Cardiac septum (tissue), 1 donor: ENCODE measurements around the gene UNC79. TPM values are rescaled to one million over a fixed set of nuclear protein-coding genes. Genes with fewer than 3 reads are reported as not detected.

Experiments used
- DNase-seq: peaks from one replicate; pipeline ENCODE4 v3.0.0-alpha.2; 2020; ENCODE audit warnings: low spot score
- intact Hi-C: fragments of 100-400 bp; cut with DNase I; formaldehyde crosslinking; loops from one replicate; pipeline ENCODE4 v1.14.0; 2022
- total RNA-seq: library from RNA; stranded (reverse); fragmentation: NEBNext Ultra II Directional; extraction: Animal tissue kit (Norgen Biotek cat#: 25700); gene quantifications from one replicate; pipeline ENCODE4 v1.2.1, GENCODE V29; 2021
- donor health status: DM: no; HTN: no; CAD: no.

UNC79 gene
- total RNA-seq, 1 donor from 2014 or later: 0.51 TPM

DNA sequence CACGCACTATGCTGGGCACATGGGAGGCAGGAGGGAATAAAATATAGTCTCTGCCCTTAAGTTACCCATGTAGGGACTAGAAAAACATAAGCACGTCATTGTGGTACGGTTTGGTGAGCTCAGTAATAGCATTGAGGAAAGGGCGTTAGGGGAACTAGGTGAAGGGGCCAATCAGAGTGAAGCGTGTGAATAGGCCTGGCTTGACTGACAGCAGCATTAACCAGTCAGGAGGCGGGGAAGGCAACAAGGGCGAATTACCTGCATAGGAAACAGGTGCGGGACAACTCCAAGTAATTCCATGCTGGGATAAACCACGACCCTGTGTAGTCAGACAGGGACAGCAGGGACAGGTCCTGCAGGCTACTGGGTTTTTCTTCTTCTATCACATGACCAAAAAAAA, 107.7 kb downstream of the UNC79 start:
- DNase-seq: no peak
- intact Hi-C loops: no loop called here

DNA sequence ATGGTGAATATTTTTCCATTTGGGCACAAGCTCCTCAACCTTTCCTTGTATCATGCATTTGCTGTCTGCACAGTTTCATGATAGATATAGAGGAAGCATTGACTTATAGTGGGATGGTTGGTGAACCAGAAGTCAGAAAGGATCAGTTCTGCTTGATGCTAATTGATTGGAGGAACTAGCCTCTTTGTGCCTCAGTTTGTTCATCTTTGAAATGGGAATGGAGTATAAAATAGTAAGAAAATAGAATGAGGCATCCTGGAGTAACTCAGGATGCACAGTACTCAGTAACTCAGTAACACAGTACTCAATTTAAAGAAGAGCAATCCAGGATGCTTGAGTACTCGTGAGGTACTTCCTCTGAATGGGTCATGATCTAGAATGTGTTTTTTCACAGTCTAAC, 109.5 kb downstream of the UNC79 start:
- DNase-seq: no peak
- intact Hi-C loops: loop anchor here (10.0 kb wide), 1 partner anchor 305 kb away; no protein-coding TSS in a partner anchor

DNA sequence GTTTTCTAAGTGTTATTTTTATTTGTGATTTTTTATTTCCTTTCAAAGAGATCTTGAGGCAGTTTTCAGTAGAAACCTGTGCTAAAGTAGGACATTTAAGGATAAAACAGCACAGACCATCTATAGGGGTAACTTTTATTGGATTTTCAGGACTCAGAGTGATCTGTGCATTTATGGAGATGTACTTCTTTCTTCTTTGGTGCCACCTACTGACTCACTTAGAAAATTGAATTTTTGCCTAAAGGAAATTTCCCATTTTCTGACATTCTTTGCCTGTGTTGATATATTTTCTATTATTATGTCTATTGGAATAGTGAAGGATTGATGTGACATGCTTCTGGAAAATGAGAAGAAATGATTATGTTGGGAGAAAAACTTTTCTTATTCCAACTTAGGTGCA, 113.0 kb downstream of the UNC79 start:
- DNase-seq: no peak
- intact Hi-C loops: loop anchor here (10.0 kb wide), 1 partner anchor 309 kb away; no protein-coding TSS in a partner anchor

DNA sequence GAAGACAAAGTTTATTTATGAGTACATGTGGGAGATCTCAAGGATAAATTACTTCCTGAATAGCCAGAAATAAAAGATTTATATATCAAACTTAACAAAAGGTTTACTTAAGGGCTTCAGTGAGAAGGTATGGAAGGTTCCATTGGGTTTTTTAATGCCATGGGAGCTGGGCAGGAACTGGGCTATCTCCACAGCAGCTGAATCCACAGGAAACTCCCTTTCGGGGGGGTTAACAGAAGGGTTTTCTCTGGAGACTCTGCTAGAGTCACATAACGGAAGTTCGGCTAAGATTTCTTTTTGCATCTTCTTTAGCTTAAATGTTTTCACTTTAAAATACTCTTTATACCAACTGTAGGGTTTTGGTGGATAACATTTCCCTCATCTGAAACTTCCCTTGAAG, 113.5 kb downstream of the UNC79 start:
- intact Hi-C loops: loop anchor here (10.0 kb wide), 1 partner anchor 309 kb away; no protein-coding TSS in a partner anchor
- no peak for DNase-seq

DNA sequence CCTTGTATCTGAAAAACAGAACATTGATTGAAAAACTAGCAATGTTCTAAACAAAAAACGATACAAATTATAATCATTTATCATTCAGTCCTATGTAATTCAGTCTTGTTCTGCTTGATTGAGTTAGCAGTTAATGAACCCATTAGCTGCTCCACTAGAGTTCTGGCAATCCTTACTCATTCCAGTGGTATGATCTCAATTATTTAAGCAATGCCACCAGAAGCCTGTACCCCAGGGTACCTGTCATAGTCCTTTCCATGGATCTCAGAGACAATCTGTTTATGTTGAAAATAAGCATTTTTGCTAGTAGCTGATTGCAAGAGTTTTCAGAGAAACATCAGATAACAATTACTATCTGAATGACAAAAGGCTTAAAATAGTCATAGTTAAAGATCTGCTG, 115.9 kb downstream of the UNC79 start:
- intact Hi-C loops: loop anchor here (10.0 kb wide), 1 partner anchor 312 kb away; no protein-coding TSS in a partner anchor
- DNase-seq: no peak

GRCh38 chr14:93548102-93548843, 117.5 kb downstream of the UNC79 start:
- intact Hi-C loops: loop anchor here (10.0 kb wide), 1 partner anchor 313 kb away; no protein-coding TSS in a partner anchor
- no peak for DNase-seq

DNA sequence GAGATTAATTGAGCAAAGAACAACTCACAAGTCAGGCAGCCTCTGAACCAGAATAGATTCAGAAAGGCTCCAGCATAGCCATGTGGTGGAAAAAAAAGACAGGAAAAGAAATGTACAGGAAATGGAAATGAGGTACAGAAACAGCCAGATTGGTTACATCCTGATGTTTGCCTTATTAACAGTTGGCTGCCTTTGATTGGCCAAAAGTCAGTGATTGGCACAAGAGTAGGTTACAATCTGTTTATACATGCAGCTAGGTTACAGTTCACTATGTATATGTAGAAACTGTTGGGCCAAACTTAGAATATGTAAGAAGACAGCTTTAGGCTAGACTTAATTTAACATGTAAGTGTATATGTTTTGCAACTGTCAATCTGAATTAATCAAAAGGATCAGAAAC, 118.9 kb downstream of the UNC79 start:
- no peak for DNase-seq
- intact Hi-C loops: loop anchor here (10.0 kb wide), 1 partner anchor 315 kb away; no protein-coding TSS in a partner anchor

DNA sequence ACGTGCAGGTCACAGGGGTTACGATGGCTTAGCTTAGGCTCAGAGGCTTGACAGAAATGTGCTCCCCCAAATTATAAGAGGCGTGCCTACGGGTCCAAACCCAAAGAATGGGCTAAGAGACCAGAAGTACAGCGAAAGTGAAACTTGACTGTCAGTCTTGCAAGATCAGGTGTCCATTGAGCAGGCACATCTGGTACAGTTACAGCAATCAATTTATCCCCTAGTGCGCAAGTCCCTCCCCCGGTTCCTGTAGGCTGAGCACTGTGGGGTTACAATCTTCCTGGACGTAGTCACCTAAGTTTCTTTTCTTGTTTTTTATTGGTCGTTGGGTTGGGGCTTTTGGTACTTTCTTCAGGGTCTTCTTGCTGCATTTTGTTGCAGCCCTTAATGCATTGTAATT, 134.2 kb downstream of the UNC79 start:
- intact Hi-C loops: no loop called here
- DNase-seq: no peak

DNA sequence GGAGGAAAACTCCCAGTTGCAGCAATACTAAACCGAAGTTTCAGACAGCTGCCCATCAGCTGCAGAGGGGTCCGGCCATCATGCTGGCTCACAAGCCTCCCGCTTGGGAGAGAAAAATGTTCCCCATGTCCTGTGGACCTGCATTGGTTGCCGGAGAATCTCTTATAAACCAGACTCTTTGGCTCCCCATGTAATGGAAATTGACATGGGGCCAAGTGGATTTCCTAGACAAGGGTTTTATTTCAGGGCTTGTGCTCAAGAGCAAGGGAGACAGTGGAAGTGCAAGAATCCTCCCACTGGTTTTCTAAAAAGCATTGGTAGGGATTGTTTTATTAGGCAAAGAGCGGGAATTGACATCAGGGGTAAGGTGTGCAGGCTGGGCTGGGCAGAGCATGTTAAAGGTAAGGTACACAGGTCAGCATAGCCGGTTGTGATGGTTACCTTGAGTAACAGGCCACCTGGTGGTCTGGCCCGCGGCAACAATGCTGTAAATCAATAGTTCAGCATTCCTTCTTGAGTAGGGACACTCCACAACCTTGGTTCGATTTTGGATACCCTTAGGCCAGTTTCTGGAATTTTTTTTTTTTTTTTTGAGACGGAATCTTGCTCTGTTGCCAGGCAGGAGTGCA, 135.4 kb downstream of the UNC79 start:
- no peak for DNase-seq
- intact Hi-C loops: no loop called here

DNA sequence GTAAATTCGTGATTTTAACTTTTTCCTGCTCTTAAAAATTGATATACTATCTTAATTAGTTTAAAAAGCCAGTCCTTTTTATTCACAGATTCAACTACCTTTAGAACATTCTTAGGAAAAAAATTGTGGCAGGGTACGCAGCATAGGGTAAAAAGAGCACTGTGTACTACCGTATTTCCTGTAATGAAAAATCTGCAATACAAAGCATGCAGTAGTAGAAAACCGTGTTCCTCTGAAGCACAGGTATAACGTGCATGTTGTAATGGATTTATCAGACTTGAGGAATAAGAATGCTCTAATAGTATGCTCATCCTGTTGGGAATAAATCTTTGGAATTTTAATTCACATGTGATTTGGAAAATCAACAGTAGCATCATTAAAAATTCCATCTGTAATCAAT, 140.5 kb downstream of the UNC79 start:
- intact Hi-C loops: no loop called here
- no peak for DNase-seq

GRCh38 chr14:93579178-93579577, 148.4 kb downstream of the UNC79 start:
- no peak for DNase-seq
- intact Hi-C loops: no loop called here

DNA sequence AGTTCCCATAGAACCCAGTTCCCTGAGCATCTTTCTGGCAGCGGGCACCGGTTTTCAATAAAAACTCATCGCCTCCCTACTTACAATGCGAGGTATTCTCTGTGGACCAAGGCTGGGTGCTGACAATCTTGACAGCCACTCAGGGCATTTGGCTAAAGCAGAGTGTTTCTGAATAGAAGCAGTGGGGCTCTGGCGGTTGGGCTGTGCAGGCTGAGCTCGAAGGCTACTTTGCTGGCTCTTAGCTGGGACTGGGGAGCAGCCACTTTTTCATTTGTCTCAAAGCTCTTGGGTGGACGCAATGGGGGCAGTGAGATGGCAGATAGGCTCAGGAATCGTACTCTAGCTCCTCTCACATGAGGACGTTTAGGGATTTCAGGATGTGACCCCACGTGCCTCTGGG, 151.8 kb downstream of the UNC79 start:
- intact Hi-C loops: no loop called here

DNA sequence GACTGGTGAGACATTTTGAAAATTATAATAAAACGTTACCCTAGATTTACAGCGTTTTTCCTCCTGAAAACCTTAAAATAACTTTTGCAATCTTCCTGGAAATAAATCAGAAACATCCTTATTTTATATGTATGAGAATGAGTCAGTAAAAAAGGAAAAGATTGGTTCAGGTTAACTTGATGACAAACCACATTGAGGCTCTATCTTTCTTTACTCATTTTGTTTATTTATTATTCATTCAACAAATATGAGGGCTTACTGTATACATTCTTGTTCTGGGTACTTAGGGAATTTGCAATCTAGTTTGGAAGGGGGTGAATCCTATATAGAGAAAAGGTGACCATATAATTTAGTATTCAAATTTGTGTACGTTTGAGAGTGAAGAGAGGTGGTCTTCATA, 156.6 kb downstream of the UNC79 start:
- intact Hi-C loops: no loop called here
- no peak for DNase-seq

More for the DNA sequence above, 151.8 kb downstream of the UNC79 start:
- no peak for DNase-seq

DNA sequence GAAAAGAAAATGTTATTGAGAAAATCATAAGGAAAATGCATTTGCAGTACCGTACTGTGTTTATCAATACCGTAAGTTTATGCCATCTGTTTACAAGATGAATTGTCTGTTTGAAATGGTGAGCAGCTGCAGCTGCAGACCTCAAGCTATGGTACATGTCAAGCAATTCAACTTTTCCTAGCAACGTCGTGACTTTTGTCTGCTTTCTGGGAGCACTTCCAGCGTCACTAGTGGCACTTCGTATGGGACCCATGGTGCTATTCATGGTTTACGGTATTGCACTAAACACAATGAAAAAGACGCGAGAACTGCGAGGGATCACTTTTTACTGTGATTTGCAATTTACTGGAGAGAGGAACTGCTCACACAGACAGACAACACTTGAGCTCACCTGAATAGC, 160.8 kb downstream of the UNC79 start:
- intact Hi-C loops: no loop called here
- no peak for DNase-seq

DNA sequence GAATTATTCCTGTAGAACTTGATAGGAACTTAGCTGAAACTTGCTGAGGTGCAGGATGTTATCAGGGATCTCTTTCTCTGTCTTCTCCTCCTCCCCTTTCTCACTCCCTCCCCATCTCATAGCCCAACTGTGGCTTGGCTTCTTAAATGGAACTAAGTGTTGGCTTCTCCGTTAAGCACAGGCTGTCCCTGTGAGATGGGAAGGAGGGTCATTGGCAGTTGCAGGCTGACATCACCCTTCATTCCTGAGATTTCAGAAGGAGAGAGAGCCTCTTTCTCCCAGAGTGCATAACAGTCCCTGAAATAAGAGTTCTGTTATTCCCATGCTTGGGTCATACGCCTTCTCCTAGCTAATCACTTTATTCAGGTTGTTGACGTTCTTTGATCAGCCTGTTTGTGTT, 162.0 kb downstream of the UNC79 start:
- DNase-seq: no peak
- intact Hi-C loops: no loop called here

GRCh38 chr14:93606091-93606490, 175.4 kb downstream of the UNC79 start:
- intact Hi-C loops: no loop called here
- no peak for DNase-seq

- intact Hi-C loops: loop anchor here (10.0 kb wide), 1 partner anchor 414 kb away; the partner anchor contains the start of genes GON7 and UBR7
- no peak for DNase-seq
These were observed 188.5 kb downstream of the UNC79 start for GRCh38 chr14:93619176-93619793.

DNA sequence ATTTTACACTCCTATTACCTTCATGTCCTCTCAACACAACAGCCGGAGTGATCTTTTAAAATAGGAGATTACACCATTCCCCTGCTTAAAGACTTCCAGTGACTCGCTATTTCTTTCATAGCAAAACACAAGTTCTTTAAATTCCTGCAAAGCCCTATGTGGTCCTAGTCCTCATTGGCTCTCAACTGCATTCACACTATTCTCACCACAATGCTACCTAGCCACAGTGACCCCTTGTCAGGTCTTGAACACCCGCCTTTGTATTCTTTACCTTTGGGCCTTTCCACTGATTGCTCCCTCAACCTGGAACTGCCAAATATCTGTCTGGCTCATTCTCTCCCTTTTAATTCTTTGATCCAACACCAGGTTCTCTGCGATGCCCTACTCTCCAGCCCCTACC, 197.3 kb downstream of the UNC79 start:
- DNase-seq: no peak
- intact Hi-C loops: no loop called here

DNA sequence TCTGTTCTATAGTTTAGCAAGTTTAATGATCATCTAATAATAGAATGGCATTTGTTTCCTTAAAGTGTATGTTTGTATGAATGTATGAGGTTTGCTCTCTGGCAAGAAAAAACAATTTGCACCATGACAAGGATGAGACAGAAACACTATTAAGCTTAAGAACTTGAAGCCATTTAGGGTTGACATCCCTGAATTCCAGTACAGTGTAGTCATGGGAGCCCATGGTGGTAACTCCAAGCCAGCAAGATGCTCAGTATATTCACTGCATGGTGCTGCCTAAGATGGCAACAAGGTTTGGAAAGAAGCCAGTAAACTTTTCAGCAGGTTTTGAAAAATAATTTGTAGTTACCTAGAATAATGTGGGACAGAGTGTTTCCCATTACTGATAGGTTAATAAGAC, 198.9 kb downstream of the UNC79 start:
- DNase-seq: no peak
- intact Hi-C loops: no loop called here

DNA sequence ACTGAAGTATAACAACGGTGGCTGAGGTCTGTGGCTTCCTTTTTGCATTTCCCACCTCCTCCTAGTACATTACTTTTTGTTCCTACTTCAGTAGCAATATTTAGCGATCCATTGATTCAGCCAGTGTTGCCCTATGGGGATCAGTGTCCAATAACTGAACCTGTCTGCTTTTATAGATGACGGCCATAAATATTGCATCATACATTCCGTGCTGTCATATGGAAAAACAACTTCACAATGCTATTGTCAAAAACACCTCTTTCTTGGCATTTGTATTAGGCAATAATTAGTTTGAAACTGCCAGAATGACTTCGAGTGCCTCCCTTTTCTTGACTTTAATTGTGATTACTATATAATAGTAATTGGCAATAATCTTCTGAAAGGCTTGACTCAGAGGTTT, 208.1 kb downstream of the UNC79 start:
- intact Hi-C loops: no loop called here
- no peak for DNase-seq

DNA sequence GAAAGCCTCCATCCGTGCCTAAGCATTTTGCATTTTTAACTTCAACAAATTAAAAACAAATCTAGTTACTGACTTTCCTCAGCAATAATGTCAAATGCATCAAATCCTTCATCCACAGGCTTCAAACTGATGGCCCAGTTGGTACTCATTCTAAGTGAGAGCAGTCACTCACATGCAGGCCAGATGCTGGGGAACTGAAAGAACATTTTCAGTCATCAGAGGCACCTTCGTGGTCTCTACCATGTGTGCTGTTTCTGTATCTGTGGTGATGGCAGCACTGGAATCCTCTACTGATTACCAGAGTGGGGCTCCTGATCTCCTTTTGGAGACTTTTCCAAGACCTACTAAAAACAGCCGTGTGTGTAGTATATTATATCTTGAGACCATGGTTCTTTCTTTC, 212.4 kb downstream of the UNC79 start:
- intact Hi-C loops: no loop called here
- no peak for DNase-seq
